HG02610 (cell line): ENCODE results near the gene KCNIP3.

Source experiments
- ATAC-seq: cut with Tn5 transposase; IDR thresholded peaks from one replicate; pipeline ENCODE4 v1.9.1; 2021; ENCODE audit warnings: mild to moderate bottlenecking, moderate library complexity; ENCODE audit not compliant: unreplicated experiment

Gene KCNIP3

GRCh38 chr2:95327861-95328260 lies 30.7 kb downstream of the KCNIP3 start:
- ATAC-seq: no peak

GRCh38 chr2:95328358-95329125 lies 31.4 kb downstream of the KCNIP3 start:
- no peak for ATAC-seq

DNA sequence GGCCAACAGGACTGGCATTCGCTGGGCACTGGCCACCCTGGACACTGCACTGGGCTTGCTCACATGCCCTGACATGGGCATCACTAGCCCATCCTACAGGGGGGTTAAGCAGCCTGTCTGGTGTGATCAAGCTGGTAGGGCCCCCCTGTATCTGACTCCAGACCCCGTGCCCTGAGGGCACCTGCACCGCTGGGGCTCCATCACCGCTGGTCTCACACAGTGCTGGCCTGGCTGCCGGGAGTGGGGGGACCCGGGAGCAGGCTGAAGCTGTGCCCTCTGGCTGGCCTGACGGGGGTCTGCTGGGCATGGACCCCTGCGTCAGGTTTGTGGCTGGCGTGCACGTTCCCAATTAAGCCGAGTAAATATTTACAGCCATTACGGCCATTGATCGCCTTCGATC lies 32.3 kb downstream of the KCNIP3 start:
- no peak for ATAC-seq

DNA sequence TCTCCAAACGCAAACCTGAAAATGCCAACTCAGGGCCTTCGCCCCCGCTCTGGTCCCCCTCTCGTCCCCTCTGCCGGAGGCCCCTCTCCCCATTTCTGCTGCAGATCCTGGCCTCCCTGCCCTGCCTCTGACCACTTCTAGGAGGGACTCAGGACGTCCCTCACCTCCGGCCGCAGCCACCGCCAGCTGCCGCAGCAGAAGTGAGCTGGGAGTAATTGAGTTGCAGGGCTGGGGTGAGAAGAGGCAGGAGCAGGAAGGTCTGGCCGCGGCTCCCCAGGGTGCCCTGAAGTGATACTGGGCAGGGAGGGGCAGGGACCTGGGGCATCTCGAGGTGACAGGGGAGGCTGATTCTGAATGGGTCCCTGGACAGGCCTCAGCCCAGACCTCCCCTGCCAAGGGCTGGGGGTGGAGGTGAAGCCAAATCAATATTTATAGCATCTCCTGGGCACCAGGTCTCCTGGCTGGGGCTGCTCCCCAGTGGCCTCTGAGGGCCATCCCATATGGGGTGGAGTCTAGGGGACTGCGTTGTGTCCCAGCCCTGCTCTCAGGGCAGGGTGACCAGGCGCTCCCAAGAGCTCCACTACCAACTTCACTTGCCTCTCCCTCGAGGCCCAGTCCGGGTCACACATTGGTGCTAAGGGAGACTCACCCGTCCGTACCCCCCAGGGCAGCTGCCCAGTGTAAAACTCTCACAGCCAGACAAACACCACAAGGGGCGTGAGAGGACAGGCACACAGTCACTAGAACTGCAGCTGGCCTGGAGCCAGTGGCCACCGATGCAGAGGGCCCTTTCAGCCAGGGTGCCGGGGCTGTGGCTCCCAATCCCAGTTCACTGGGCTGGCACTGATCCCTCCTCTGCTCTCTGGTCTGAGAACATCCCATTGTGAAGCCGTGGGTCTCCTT lies 33.0 kb downstream of the KCNIP3 start:
- ATAC-seq: no peak

GRCh38 chr2:95330794-95331338 lies 33.7 kb downstream of the KCNIP3 start:
- no peak for ATAC-seq

DNA sequence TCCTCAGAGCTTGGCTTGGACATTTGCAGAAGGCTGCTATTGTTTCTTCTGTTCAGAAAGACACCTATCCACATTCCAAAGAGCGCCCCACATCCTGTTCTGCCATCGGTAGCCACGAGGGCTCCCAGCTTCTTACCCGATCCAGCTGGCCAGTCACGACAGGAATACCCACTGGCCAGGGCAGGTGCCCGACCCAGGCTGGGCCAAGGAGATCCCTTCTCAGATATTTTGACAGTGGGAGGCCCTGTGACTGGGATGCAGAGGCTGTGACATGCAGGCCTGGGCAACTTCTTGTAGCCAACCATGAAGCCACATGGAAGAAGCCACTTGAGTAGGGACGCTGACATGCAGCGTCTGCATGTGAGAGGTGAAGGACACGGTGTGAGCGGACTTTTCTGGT lies 34.5 kb downstream of the KCNIP3 start:
- no peak for ATAC-seq

- no peak for ATAC-seq
These were observed 34.9 kb downstream of the KCNIP3 start for GRCh38 chr2:95332036-95332435.

GRCh38 chr2:95333056-95333455 lies 35.9 kb downstream of the KCNIP3 start:
- ATAC-seq: no peak

DNA sequence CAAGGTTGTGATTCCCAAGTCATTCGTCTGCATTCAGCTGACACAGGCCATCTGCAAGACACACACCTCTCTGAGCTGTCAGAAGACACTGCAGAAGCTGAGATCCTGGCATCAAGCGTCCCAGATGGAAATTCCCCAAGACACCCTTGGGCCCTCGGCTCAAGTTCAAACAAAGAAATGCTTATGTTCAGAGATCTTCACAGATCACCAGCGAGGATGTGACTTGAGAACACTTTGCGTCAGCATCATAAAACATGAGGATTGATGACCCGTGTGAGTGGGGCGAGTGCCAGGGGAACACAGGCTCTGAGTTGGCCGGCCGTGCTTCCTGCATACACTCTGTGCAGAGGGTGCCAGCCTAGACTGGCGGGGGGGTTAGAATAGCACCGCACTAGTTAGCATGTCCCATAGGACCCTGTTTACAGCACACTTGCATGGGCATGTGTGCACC lies 36.8 kb downstream of the KCNIP3 start:
- ATAC-seq: no peak

- ATAC-seq: no peak
These were observed 37.9 kb downstream of the KCNIP3 start for GRCh38 chr2:95334916-95335641.

DNA sequence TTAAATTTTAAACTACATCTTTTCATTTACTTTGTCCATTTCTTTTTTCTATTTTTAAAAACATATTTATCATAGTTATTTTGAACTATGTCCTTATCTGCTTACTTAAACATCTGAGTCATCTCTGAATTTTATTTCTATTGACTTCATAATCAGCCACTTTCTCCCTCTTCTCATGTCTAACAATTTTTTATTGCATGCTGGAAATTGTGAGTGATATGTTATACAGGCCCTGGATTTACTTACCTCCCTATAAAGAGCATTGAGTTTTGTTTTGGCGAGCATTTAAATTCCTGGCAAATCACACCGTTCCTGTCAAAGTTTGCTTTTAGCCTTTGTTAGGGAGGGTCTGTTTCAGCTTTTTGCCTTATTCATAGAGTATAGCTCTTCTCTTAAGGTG lies 39.3 kb downstream of the KCNIP3 start:
- no peak for ATAC-seq

- no peak for ATAC-seq
These were observed 40.7 kb downstream of the KCNIP3 start for GRCh38 chr2:95337829-95338228.

- ATAC-seq: no peak
These were observed 45.6 kb downstream of the KCNIP3 start for GRCh38 chr2:95342556-95343320.

GRCh38 chr2:95343429-95344214 lies 46.5 kb downstream of the KCNIP3 start:
- ATAC-seq: no peak

- ATAC-seq: no peak
These were observed 47.1 kb downstream of the KCNIP3 start for GRCh38 chr2:95344215-95344583.

DNA sequence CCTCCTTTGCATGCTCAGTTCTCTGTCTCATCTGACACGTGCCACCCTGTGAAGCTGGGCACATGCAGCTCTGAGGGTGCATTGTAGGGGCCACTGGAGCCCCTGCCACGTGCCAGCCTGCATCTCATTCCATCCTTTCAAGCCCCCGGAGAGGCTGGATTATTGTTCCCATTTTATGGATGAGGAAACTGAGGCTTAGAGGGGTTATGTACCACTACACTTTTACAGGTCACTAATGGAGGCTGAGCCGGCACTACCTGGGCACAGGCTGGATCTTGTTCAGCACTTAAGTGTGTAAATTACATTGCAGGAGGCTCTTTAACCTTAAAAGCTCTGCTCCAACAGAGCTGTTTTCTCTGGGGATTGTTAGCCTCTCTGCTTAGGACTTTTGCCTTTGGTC lies 47.5 kb downstream of the KCNIP3 start:
- ATAC-seq: no peak

- ATAC-seq: no peak
These were observed 48.0 kb downstream of the KCNIP3 start for GRCh38 chr2:95345081-95345562.

GRCh38 chr2:95345563-95346230 lies 48.5 kb downstream of the KCNIP3 start:
- ATAC-seq: peak; percentile 51

DNA sequence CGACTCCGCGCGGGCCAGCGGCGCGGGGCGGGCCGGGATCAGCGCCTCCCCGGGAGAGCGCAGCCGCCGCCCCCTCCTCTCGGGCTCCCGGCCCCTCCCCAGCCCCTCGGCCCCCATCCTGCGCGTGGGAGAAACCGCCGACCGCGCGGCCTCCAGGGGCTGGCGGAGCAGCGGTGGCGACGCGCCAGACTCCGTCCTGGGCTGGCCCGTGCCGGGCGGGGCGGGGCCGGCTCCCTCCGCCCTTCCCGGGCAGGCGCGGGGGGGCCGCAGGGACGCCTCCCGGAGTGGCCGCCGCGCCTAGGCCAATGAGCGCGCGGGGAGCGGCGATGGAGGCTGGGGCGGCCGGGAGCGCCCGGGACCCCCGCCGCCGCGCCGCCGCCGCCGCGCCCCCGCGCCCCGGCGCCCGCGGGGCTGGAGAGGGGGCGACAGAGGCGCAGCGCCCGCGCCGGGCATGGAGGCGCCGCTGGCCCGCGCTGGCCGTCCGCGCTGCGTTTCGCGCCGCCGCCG lies 49.1 kb downstream of the KCNIP3 start:
- no peak for ATAC-seq
